NCI-H2196 (cell line): ENCODE measurements around the gene MYF5.

Source experiments
- DNase-seq: peaks from one replicate; lab custom pipeline; 2025; ENCODE audit not compliant: unreplicated experiment; lab: John Stamatoyannopoulos, UW

The MYF5 gene

DNA sequence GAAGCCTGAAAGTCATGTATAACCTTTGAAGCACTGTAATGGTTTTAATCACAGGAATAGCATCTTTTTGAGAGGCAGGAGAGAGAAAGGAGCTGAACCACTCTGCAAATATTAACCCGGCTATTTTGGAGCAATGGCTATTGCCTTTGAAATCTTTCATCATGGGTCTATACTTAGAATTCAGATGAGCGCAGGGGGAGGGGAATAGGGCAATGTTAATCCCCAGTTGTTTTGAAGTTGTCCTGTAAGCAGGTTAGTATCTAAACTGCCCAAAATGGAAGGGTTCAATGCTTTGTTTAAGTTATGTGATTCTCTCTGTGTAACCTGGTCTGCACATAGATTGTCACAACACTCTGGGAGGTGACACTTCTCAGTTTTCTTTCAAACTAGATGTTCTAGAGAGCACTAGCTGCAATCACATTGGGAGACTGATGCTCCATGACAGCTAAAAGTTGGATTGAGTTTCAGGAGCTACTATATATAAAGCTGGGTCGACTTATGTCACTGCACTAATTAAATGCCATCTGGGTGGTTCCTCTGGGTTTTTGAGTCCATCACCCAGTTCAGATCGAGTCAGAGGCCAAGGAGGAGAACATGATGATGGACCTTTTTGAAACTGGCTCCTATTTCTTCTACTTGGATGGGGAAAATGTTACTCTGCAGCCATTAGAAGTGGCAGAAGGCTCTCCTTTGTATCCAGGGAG lies 9.4 kb upstream of the MYF5 start, which contains the start of gene MYF6:
Gene MYF6, plus strand, starts transcription at position 509 of the 704 bp plus-strand sequence. Its CDS starts 86 bp downstream, at position 595.
- no peak for DNase-seq

DNA sequence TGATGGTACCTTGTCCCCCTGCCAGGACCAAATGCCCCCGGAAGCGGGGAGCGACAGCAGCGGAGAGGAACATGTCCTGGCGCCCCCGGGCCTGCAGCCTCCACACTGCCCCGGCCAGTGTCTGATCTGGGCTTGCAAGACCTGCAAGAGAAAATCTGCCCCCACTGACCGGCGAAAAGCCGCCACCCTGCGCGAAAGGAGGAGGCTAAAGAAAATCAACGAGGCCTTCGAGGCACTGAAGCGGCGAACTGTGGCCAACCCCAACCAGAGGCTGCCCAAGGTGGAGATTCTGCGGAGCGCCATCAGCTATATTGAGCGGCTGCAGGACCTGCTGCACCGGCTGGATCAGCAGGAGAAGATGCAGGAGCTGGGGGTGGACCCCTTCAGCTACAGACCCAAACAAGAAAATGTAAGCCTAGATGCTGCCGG lies 8.9 kb upstream of the MYF5 start:
- DNase-seq: no peak

DNA sequence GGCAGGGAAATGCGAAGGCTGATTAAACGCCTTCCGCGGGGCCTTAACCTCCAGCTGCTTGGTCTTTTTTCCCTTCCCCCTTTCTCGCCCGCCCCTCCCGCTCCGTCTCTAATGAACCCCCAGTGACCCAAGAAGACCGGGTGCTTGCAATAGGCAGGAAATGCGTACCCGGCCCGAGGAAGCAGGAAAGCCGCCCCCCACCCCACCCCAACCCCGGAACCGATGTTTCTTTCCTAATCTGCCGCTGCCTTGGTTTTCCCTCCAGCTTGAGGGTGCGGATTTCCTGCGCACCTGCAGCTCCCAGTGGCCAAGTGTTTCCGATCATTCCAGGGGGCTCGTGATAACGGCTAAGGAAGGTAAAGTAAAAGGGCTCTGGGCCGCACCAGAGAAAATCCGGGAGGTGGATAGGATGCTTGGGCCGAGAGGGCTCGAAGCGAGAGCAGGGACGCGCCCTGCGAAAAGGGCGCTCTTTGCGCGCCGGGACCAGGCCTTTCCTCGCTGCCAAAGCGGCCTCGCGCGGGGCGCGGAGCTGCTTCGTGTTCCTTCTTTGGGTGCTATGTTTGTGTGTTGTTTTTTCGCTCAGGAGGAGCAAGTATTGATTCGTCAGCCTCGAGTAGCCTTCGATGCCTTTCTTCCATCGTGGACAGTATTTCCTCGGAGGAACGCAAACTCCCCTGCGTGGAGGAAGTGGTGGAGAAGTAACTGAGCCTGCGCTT lies 8.3 kb upstream of the MYF5 start:
- no peak for DNase-seq

DNA sequence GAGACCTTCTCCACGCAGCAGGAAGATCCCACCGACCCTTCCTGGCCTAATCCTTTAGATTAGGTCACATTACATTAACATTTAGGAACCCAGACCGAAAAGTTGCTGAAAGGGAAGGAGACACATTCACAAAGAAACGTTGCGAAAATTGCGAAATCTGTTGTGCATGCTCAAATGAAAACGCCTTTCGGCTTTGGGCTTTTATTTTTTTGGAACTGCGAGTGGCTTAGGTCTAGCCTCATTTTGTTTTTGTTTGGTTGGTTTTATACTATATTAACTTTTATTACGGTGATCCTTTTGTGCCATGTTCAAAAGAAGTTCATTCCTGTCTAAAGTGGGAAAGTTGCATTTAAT lies 7.8 kb upstream of the MYF5 start:
- DNase-seq: no peak

DNA sequence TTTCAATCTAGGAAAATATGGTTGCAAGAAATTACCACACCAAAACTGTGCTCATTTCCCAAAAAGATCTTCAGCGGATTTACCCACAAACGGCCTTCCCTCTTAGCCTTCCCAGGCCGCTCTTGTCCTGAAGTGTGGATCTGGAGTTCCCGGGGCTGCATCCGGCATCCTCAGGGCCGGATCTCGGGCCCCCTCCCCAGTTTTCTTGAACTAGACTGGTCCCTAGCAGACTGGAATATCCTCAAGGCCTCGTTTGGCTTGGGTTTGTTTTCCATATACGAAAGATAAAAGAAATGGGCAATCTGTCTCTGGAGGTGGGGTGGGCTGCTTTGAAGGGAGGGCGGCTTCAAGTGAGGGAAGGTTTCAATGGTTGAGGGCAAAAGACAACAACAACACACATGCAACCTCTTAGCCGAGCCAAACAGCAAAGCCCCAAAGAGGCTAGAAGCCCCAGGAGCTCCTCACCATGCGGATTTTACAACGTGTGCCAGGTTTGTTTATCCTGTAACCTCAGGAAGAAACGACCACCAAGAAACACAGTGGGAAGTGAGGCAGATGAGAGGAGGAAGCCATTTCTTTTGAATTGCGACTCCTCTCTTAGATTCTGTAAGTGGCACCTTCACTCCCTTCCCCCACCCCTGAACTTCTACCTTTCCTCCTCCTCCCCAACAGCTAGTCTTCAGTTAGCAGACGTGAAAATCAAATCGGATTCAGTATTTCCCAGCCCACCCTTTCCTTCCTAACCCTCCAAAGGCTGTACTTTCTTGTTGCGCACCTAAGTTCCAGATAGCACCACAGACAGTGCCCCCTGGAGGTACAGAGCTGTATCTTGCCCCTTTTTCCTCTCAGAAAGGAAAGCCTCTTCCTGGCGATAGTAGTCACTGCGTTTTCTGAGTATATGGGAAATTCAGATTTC lies 6.6 kb upstream of the MYF5 start:
- no peak for DNase-seq

DNA sequence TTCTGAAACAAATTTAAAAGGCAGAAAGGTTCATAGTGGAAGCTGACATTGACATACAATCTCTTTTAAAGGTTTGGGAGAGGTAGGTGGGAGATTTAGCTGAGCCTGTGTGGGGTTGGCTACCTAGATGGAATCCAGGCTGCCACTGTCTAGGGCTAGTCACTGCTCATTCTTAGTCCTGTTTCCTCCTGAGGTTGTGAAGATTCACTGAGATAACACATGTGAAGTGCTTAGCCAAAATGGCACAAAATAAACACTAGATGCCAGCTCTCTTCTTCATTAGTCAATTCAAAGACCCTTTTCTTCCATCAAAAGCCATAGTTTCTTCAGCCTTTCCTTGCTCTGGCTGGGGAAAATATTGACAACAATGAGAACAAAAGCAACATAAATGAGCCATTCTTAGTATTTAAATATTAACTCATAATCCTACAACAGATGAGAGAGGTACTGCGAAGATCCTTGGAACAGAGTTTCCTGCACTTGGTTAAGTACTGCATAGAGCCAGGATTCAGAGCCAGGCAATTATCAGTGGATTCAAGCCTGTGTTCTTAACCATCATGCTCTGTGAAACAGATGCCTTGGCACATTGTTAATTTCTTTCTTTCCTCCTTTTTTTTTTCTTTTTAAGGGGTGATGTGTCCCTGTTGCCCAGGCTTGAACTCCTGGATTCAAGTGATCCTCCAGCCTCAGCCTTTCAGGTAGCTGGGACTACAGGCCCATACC lies 5.8 kb upstream of the MYF5 start:
- DNase-seq: no peak

DNA sequence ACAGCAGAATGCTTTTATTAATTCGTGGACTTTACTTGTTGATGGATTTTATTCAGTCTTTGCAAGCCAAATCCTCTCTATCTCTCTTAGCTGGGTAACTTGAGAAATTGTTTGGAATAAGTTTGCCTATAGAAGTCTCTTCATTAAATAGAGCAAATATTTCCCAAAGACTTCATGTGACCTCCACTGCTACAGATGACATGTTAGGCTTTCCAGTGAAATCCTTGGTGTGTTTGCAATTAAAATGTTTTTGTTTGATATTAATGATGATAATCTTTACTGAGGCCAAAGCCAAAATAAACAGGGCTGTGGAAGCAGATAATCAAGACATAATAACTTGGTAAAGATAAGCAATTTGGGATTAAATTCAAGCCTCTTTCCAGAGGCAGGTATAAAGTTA lies 4.8 kb upstream of the MYF5 start:
- DNase-seq: no peak

DNA sequence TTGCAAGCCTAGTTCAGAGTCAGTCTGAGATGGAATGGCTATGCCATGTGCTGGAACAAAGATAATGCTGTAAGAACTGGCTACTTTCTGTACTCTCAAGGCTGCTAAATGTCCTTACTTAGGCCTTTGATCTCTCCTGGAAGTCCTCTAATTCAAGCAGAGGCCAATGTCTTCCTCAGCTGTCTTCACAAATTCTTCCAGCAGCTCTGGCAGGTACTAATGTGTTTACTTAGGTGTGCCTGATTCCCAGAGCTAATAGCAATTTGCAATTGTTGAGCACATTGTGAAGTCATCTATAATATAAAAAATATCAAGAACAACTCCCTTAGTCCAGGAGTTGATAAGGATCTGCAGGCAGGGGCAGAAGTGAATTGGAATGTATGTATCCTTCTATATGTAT lies 3.8 kb upstream of the MYF5 start:
- DNase-seq: no peak

DNA sequence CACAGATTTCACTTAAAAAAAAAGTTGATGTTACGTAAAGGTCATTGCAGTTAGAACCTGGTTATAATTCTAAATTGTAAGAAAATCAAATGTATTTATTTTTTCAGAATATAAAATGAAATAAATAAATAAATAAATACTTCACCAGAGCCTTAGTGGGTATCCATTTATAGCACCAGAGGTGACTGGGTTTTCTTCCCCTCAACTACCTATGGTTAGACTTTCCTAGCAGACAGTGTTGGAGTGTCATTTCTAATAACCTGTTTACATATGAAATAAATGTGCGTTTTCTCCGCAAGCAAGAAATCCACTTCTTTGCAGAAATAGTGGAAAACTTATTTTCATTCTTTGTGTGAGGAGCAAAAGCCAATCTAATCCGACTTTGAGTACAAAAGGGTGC lies 3.3 kb upstream of the MYF5 start:
- no peak for DNase-seq

DNA sequence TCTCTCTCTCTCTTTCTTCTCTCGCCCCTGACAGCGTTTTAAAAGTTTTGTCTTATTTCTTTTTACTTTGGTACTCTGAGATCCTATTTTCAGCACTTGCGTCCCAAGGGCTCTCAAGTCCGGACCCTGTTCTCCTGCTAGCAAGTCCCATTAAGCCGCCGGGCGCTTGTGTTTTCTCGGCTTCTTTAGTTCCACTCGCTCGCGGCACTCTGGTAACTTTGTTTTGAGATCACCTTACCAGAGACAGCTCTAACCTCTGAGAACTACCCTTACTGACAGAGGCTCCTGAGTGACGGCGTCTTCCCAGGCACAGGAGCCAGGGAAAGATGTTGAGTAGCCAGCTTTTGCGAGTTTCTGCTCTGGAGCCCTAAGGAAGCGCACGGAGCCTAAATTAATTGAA lies 2.7 kb upstream of the MYF5 start:
- DNase-seq: no peak

DNA sequence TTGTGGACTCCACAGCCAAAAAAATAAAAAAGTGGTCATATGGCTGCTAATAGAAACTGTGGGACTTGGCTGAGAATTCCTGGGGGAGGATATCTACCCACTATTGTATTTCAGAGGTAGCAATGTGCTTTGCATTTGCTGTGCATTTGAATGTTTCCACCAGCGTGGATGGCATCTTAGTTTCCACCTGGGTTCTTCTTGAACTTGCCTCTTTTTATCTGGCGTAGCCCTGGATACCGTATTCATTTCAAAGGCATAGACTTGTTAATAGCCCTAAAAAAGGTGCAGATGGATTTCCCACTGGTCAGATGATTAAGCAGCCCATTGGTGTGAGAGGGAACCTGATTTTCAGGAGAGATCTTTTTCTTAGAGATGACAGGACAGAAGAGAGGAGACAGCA lies 1.9 kb upstream of the MYF5 start:
- DNase-seq: no peak

DNA sequence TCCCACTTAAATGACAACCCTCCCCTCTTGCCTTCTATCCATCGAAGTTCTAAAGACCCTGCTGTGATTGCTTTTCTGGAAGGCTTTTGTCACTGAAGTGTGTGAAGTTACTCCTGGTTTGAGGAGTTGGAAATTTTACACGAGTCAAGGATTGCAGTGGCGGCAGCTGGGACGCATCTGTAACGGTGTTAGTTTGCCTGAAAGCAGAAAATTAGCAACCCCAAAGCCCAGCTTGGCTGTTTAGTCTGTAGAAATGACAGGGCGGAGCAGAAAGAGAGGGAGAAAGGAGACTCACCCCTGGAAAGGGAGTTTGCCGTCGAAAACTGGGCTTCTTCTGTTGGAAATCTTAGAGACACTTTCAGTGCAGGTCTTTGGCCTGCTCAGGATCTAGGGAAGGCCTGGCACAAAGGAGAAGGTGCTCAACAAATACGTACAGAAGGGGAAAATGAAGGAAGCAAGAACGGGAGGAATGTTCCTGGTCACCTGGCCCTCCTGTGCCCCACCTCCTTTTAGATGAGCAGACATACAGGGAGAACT lies 931 bp upstream of the MYF5 start:
- DNase-seq: no peak

DNA sequence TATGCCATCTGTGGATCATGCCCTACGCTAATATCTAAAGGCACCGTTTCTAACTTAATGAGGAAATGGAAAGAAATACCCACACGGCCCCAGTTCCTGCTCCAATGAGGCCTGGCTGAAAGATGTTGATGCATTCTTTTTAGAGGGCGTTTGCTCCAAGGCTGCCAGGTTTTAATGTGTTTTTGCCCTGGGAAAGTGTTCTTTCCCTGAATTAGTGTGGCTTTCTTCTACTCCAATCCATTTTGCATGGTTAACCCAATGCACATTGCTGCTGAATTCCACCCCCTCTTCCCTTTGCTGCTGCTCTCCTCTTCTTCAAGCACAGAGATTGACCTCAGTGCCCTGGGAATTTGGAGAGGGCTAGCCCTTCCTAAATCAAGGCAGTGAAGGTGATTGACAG lies 1.1 kb downstream of the MYF5 start:
- no peak for DNase-seq

DNA sequence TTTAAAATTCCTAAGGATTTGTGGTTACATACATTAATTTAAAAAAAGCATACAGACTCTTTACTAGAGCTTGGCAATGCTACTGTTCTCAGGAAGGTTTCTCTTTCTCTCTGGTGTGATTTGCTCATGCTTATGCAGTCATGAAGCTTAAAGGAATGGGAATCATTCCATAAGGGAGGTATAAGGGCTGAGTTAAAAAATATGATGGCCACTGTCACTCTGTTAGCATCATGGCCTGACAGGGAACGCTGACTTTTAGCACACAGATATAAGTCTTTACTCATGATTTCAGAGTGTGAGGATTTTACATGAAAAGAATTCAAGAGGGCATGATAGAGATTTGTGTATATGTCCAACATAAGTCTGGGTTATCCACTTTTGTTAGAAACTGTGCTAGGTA lies 3.8 kb downstream of the MYF5 start:
- no peak for DNase-seq

DNA sequence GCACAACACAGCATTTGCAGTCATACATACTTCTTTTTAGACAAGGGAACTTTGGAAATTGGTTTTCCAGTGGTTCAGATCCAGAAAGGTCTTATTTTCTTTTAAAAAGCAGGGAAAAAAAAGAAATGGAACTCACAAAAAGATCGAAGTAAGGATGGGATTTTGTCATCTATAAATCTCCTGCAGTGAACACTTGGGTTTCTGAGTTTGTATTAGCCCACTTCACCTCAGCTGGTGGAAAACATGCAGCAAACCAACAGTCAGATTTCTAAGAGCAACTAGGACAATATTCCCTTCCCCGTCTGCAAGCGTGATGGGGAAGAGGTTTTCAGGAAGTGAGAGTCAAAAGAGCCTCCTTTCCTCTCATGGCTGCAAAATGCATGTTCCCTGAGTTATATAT lies 4.6 kb downstream of the MYF5 start:
- DNase-seq: no peak

DNA sequence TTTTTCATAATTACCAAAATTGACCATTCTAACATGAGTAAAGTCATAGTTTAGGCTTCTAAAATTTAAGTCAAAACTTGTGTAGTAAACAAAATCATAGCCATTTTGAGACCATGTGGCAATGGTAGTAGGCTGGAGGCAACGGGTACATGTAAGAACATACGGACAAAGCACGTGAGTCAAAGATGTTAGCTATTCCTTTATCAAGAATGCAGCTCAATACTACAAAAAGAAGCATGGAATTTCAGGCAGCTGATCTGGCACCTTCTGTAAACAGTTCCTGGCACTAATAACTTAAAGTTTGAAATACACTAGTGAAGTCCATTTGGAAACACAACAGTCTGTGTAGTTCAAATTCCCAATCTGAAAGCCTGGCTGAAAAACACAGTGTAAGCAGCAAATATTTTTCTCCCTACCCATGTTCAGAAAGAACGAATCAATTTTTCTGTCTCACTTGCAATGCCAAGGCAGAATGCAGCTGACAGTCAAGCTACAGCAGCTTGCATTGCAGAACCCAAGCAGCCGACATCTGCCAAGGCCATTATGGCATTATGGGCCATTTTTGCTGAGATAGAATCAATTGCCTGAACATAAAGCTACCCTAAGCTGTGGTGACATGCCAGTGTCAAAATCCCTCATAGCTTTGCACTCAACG lies 29.3 kb downstream of the MYF5 start:
- no peak for DNase-seq

DNA sequence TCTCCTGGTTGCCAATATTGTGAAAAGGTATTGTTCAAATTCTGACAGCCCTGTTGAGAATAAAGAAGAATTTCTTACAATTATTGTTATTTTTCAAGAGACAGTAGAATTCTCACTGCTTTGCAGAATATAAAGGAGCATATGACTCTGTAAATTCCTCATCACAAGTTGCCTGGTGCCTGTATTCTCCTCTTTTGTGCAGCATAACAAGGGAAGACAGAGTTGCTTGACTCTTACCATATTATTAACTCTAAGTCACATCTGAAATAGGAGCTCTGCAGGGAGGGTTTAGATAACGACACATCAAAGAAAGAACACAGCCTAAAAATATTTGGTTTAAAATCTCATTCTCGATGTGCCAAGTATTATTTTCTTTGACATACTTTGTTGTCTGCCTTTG lies 31.1 kb downstream of the MYF5 start:
- DNase-seq: no peak

DNA sequence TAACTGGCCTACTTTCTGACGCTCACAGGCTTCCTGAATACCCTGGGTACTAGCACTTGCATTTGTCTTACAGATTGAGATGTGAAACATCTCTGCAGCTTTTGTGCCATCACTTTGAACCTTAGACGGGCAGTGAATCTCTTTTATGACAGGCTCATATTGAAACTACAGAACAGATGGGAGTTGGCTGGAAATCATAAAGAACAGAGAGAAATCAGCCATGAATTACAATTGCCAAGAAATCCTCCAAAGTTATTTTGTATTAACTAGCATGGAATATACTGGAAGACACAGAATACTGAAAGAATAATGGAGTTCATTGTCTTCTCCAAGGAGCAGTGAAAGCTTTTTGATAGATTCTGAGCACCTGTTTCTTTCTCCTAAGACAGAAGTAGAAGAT lies 32.7 kb downstream of the MYF5 start:
- no peak for DNase-seq

DNA sequence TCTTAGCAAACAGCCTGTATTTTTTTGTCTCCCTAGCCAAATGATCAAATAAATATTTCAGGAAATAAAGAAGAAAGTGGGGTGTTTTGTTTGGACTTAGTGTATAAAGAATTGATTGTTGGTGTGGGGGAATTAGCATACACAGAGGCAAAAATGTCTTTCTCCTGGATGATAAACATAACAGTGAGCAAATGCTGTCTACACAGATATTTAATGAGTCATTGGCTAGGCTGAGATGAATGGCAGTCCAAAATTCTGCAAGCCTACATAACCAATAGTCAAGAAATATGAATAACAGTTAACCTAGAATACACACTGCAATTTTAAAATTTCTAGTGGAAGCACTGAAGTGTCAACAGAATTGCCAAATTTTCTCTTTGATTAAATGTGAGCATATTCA lies 35.8 kb downstream of the MYF5 start:
- DNase-seq: no peak

DNA sequence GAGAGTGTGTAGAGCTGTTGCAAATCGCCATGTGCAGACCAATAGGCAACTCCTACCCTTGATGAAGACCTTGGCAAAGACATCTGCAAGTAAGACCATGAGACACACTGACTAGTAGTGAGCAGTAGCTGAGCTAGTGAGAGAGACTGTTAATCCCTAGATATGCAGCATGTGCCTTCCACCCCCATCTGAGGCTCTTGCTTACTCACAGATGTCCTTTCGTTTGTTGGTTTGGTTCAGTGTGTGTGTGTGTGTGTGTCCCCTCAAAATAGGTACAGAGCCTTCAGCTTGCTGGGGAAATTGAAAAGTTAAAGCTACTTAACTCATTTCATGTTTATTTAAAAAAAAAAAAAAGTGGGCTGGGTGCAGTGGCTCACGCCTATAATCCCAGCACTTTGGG lies 37.6 kb downstream of the MYF5 start:
- no peak for DNase-seq
